Activated CD8-positive, alpha-beta memory T cell treated with anti-CD3 and anti-CD28 coated beads for 48 hours (primary cell): ENCODE data around the gene CLCN3.
"Not testable (repeated sequence)": the region's sequence is repeated elsewhere in the genome, so short reads cannot be mapped to it uniquely, and the experiment has no call there.

Source experiments
- DNase-seq, 3 experiments: peaks; one replicate each; pipeline ENCODE4 v3.0.0-alpha.2; 2020; ENCODE audit warnings: low read depth in 2 of 3, low spot score in 2 of 3

The CLCN3 gene

DNA sequence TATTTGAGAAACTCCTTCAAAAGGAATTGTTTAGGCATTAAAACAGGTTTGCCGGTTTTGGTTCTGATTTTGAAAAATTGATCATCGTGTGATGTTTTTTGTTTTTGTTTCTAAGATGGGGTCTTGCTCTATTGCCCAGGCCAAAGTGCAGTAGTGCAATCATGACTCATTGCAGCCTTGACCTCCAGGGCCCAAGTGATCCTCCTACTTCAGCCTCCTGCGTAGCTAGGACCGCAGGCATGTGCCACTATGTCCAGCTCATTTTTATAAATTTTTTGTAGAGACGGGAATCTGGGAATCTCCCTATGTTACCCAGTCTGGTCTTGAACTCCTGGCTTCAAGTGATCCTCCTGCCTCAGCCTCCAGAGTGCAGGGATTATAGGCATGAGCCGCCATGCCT, 35.0 kb downstream of the CLCN3 start:
- no peak for DNase-seq

DNA sequence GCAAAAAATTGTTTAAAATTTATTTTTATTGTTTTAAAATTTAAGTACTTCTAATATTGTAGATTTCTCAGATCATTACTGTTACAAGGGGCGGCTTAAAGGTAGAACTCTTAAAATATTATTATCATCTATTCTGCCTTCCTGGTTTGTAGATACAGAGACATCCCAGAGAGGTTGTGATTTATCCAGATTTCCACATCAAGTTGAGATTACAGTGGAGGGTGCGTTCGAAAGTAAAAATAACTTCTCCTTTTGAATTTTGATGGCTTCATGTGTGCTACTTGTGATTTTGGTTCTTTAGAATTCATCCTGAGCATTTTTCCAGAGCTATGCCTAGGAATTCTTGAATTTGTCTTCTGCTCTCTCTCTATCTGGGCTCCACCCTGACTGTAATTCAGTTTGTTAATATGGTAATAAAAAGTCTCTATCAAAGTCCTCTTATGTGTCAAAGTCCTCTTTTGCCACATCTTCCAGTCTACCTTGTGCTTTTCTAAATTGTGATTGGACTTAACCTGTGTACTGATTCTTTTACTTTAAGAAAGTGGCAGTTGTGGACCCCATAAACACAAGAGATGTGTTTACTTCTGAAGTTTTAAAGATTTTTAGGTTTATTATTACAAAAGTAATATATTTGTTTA, 37.2 kb downstream of the CLCN3 start:
- DNase-seq, result no peak

DNA sequence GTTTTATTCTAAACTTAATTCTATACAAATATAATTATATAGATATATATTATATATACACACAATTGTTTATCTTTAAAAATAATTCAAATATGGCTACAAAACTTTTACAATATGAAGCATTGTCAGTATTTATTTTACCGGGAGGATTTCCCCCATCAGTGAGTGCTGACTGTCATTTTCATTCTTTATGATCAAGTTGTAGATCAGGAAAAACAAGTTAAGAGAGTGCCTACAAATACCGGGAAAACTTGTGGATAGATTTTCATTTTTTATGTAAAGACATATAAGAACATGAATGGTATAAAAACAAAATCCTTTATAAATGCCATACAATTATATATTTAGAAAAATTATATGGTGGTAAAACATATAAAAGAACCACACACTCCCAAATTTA, 37.8 kb downstream of the CLCN3 start:
- no peak for DNase-seq

- DNase-seq, result no peak
These were observed 38.8 kb downstream of the CLCN3 start for GRCh38 chr4:169658975-169659715.

DNA sequence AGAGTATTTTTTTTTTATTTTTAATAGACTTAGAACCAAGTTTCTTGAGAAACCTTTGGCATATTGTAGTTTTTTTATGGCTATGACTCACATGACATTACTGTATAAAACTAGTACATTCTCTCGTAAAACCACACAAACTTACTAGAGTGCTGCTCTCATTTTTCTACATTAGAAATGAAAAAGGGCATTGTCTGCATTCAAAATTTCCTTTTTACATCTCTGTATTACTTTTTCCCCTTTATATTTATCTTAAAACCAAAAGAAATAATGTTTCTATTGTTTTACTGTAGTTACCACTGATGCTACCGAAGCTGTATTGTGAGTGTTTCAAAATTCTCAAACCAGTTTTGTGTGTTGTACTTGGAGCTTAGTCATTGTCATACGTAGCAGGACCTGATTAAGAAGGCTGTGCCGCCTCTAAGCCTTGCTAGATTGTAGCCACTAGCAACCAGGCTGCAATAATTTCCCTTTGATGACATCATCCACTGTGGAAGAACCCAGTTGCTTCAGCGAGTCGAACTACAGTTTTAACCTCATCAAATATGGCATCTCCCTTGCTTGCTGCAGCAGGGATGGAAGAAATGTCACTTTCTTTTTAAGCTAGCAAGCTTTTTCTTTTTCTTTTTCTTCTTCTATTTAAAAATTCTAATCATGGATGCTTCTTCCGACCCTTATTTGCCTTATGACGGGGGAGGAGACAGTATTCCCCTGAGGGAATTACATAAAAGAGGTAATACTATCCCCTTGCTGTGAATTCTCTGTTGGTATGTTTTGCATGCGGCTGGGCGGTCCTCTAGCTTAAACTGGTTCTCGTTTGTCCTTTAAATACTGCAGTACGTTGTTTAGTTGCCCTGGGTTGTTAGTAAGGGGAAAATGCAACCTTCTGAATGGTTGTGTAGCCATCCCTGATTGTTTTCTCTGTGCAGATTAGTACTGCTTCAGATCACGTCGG, 39.6 kb downstream of the CLCN3 start:
- peak in 2 of 3 experiments; percentile 11 to 27 for DNase-seq

DNA sequence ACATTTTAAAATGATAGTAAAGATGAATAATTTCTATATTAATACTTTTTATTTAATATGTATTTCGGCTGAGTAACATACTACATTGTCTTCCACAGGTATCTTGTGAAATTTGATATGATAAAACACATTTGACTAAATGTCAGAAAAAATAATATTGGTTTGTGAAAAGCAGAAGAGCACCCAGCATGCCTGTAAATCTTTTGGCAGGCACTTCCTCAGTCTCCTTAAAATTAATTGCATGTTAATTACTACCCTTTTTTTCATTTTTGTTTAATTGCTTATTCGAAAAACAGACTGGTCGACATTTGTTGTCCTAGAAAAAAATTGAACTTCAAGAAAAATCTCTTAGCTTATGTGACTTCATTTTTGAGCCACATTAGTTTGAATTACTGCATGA, 40.6 kb downstream of the CLCN3 start:
- DNase-seq, result no peak

DNA sequence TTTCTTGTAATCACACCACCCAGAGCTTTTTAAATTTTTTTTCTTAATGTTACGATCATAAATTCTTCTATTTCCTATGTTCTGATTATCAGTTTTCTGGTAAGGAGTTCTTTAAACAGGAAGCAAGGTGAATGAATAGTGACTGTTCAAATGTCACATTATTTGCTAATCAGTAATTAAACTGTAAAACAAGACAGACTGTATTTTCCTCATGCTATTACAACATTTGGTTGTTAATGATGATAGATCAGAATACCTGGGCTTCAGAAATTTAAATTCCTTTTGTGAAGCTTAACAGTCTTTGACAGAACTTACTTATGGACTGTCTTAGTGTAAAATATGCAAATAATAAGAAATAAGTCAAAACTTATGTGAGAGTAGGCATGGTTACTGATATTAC, 41.4 kb downstream of the CLCN3 start:
- no peak for DNase-seq

DNA sequence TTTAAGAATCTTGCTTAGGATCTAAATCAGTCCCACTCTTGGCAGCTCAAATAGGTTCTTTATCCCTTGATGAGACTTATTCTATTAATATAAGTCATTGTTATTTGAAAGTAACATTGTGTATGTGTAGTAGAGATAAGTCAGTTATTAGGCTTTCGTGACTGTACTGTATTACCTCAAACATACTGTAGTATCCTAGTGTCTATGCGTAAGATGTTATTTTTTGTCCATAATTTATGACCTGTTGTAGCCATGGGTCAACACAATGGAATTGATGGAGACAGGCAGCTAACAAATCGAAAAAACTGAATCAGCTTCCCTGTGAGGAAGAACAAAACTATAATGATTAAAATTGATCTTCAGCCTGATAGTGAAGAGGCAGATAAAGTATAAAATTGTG, 41.8 kb downstream of the CLCN3 start:
- DNase-seq, result no peak

- no peak for DNase-seq
These were observed 43.0 kb downstream of the CLCN3 start for GRCh38 chr4:169663402-169663801.

- DNase-seq, result no peak
These were observed 43.5 kb downstream of the CLCN3 start for GRCh38 chr4:169663831-169664230.

- DNase-seq, result no peak
These were observed 44.2 kb downstream of the CLCN3 start for GRCh38 chr4:169664615-169665014.

- DNase-seq, result no peak
These were observed 44.8 kb downstream of the CLCN3 start for GRCh38 chr4:169665046-169665737.

DNA sequence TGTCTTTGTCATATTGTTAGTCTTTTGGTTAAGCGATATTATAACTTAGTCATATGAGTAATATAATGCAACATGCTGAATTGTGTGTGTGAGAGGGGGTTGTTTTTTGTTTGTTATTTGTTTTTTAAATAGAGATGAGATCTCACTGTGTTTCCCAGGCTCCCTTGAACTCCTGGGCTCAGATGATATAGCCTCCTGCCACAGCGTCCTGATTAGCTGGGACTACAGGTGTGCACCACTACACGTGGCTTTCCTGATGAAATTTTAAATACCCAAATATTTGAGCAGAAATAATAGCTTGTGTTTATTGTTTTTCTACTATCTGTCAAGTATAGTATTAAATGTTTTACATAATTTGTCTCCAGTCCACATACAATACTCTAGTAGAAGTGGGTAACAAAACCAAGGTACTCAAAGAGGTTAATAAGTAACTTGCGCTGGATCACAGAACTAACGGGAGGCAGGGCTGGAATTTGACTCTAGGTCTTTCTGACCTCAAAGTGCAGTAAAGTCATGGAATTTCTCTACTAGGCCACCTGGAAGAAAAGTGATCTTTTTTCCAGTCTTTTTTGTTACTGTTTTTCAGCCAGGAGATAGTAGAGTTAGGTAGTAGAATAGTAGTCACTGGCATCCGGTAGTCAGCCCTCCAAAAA, 47.8 kb downstream of the CLCN3 start:
- DNase-seq, result no peak

- no peak for DNase-seq
These were observed 55.4 kb downstream of the CLCN3 start for GRCh38 chr4:169675825-169676224.

DNA sequence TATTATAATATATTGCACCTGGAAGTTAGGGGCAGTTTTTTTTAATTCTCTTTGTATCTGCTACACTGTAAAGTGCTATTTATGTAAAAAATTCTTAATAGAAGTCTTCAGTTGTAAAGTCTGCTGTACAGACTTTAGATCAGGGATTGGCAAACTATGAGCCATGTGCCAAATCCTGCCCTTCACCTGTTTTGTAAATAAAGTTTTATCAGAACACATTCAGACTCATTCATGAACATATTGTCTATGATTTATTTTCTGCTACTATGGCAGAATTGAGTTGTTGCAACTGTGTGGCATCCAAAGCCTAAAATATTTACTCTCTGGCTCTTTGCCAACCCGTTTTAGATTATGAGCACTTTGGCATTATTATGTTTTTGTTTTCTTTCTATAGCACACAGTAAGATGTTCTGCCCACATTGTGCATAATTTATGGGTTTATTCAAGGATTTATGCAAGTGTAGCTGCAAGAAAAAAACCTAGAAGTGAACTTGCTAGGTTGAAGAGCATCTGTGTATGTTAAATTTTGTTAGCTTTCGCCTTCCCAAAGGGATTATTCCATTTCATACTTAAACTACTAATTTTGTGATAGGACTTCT, 56.9 kb downstream of the CLCN3 start:
- DNase-seq, result no peak

- DNase-seq, result not testable (repeated sequence)
These were observed 58.1 kb downstream of the CLCN3 start for GRCh38 chr4:169678486-169678885.

GRCh38 chr4:169678951-169679591, 58.7 kb downstream of the CLCN3 start:
- DNase-seq, result not testable (repeated sequence)

GRCh38 chr4:169682372-169683047, 62.1 kb downstream of the CLCN3 start:
- no peak for DNase-seq

DNA sequence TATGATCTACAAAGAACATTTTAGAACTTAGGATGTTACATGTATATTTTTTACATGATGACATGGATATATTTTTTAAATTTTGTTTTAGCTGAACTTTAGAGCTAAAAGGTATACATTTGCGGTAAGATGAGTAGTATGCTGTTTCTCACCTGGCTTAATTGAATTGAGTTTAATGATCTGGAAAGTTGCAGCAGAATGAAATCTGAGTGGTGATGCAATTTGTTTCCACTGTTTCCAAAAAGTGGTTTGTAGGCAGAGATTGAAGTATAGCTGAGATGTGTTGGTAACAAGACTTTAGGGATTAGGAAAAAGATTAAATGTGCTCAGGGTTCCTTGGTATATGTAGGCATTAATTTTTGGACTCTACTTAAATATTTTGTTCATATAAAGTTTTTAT, 69.3 kb downstream of the CLCN3 start:
- no peak for DNase-seq
